ENCODE data around the gene NPHP4. TPM values are rescaled to one million over a fixed set of nuclear protein-coding genes. Genes with fewer than 3 reads are reported as not detected.
"Not testable (repeated sequence)": the region's sequence is repeated elsewhere in the genome, so short reads cannot be mapped to it uniquely, and the experiment has no call there.

NPHP4 gene
- total RNA-seq, 1 donor from 2014 or later, result 18.0 TPM

GRCh38 chr1:6025269-6026094 is 33.3 kb upstream of the NPHP4 start:
- DNase-seq (ENCODE audit: low spot score) (no peak), ATAC-seq (no peak)
- intact Hi-C loops (cut with DNase I), result no loop called here

GRCh38 chr1:6024376-6024775 is 32.2 kb upstream of the NPHP4 start:
- intact Hi-C loops (cut with DNase I), result no loop called here
- no peak for ATAC-seq
- DNase-seq (ENCODE audit: low spot score), result no peak

GRCh38 chr1:6023346-6023745 is 31.1 kb upstream of the NPHP4 start:
- intact Hi-C loops (cut with DNase I), result no loop called here
- no peak for ATAC-seq
- no peak for DNase-seq (ENCODE audit: low spot score)

- no peak for ATAC-seq
- intact Hi-C loops (cut with DNase I), result no loop called here
- DNase-seq (ENCODE audit: low spot score), result no peak
These were observed 30.0 kb upstream of the NPHP4 start for GRCh38 chr1:6022193-6022592.

- DNase-seq (ENCODE audit: low spot score) (no peak), ATAC-seq (no peak)
- intact Hi-C loops (cut with DNase I), result no loop called here
These were observed 27.1 kb upstream of the NPHP4 start for GRCh38 chr1:6019166-6019845.

GRCh38 chr1:6017654-6018053 is 25.4 kb upstream of the NPHP4 start:
- ATAC-seq; DNase-seq (ENCODE audit: low spot score); intact Hi-C loops (cut with DNase I): not testable (repeated sequence)

- DNase-seq (ENCODE audit: low spot score), result no peak
- intact Hi-C loops (cut with DNase I), result no loop called here
- peak; percentile 68 for ATAC-seq
These were observed 24.1 kb upstream of the NPHP4 start for GRCh38 chr1:6016191-6016865.

- ATAC-seq (peak; percentile 21), DNase-seq (ENCODE audit: low spot score) (no peak)
- intact Hi-C loops (cut with DNase I), result no loop called here
These were observed 22.1 kb upstream of the NPHP4 start for GRCh38 chr1:6014130-6014999.

GRCh38 chr1:6013491-6013890 is 21.3 kb upstream of the NPHP4 start:
- intact Hi-C loops (cut with DNase I), result no loop called here
- no peak for DNase-seq (ENCODE audit: low spot score)
- no peak for ATAC-seq

GRCh38 chr1:6012529-6013318 is 20.5 kb upstream of the NPHP4 start:
- intact Hi-C loops (cut with DNase I), result no loop called here
- no peak for ATAC-seq
- no peak for DNase-seq (ENCODE audit: low spot score)

- no peak for DNase-seq (ENCODE audit: low spot score)
- intact Hi-C loops (cut with DNase I), result no loop called here
- no peak for ATAC-seq
These were observed 19.7 kb upstream of the NPHP4 start for GRCh38 chr1:6011946-6012258.

GRCh38 chr1:6011161-6011945 is 19.1 kb upstream of the NPHP4 start:
- no peak for DNase-seq (ENCODE audit: low spot score)

GRCh38 chr1:6010554-6010953 is 18.3 kb upstream of the NPHP4 start:
- no peak for ATAC-seq
- intact Hi-C loops (cut with DNase I), result no loop called here
- no peak for DNase-seq (ENCODE audit: low spot score)

More at GRCh38 chr1:6011161-6011945, 19.1 kb upstream of the NPHP4 start:
- no peak for ATAC-seq
- intact Hi-C loops (cut with DNase I), result no loop called here

- intact Hi-C loops (cut with DNase I), result no loop called here
- no peak for DNase-seq (ENCODE audit: low spot score)
- no peak for ATAC-seq
These were observed 17.2 kb upstream of the NPHP4 start for GRCh38 chr1:6009120-6010040.

- DNase-seq (ENCODE audit: low spot score) (no peak), ATAC-seq (no peak)
- intact Hi-C loops (cut with DNase I), result no loop called here
These were observed 16.5 kb upstream of the NPHP4 start for GRCh38 chr1:6008696-6009095.

- no peak for ATAC-seq
- intact Hi-C loops (cut with DNase I), result no loop called here
- DNase-seq (ENCODE audit: low spot score), result peak; percentile 46
These were observed 15.8 kb upstream of the NPHP4 start for GRCh38 chr1:6008084-6008415.

Measured in sciatic nerve (tissue), 2 donors.